Medulla oblongata (tissue), 1 donor: ENCODE data around the gene GAL.
"Not testable (repeated sequence)": the region's sequence is repeated elsewhere in the genome, so short reads cannot be mapped to it uniquely, and the experiment has no call there.

Source experiments
- DNase-seq: peaks from one replicate; pipeline ENCODE4 v3.0.0-alpha.2; 2015; ENCODE audit errors: extremely low spot score

GAL gene

GRCh38 chr11:68684385-68685356 lies at the start of gene GAL:
Gene GAL, plus strand, starts transcription at chr11:68684544. Its CDS starts 380 bp downstream, at chr11:68684924.
- DNase-seq, result no peak

GRCh38 chr11:68634606-68635005 lies 49.7 kb upstream of the GAL start:
- not testable (repeated sequence) for DNase-seq

- not testable (repeated sequence) for DNase-seq
These were observed 49.2 kb upstream of the GAL start for GRCh38 chr11:68635172-68635571.

- DNase-seq, result not testable (repeated sequence)
These were observed 48.5 kb upstream of the GAL start for GRCh38 chr11:68635883-68636282.

- not testable (repeated sequence) for DNase-seq
These were observed 45.0 kb upstream of the GAL start for GRCh38 chr11:68639322-68639721.

GRCh38 chr11:68641880-68642279 lies 42.5 kb upstream of the GAL start:
- no peak for DNase-seq

GRCh38 chr11:68643585-68643984 lies 40.8 kb upstream of the GAL start:
- no peak for DNase-seq

GRCh38 chr11:68646832-68647231 lies 37.5 kb upstream of the GAL start:
- DNase-seq, result no peak

GRCh38 chr11:68649851-68650555 lies 34.3 kb upstream of the GAL start:
- DNase-seq, result no peak

- no peak for DNase-seq
These were observed 33.5 kb upstream of the GAL start for GRCh38 chr11:68650801-68651200.

- no peak for DNase-seq
These were observed 32.9 kb upstream of the GAL start for GRCh38 chr11:68651208-68651984.

GRCh38 chr11:68651985-68652682 lies 32.2 kb upstream of the GAL start:
- DNase-seq, result no peak

- DNase-seq, result no peak
These were observed 31.6 kb upstream of the GAL start for GRCh38 chr11:68652683-68653156.

GRCh38 chr11:68653486-68654430 lies 30.6 kb upstream of the GAL start:
- DNase-seq, result no peak

GRCh38 chr11:68654978-68655377 lies 29.4 kb upstream of the GAL start:
- no peak for DNase-seq

- DNase-seq, result no peak
These were observed 28.9 kb upstream of the GAL start for GRCh38 chr11:68655406-68655805.

- DNase-seq, result no peak
These were observed 28.5 kb upstream of the GAL start for GRCh38 chr11:68655806-68656205.

GRCh38 chr11:68657021-68657780 lies 27.1 kb upstream of the GAL start:
- DNase-seq, result no peak

GRCh38 chr11:68658097-68658496 lies 26.2 kb upstream of the GAL start:
- no peak for DNase-seq
